HG02852 (cell line): ENCODE measurements around the gene CARD14.
"Not testable (repeated sequence)": the region's sequence is repeated elsewhere in the genome, so short reads cannot be mapped to it uniquely, and the experiment has no call there.

Experiments used
- ATAC-seq: cut with Tn5 transposase; IDR thresholded peaks from one replicate; pipeline ENCODE4 v1.9.1; 2021; ENCODE audit warnings: mild to moderate bottlenecking, moderate library complexity; ENCODE audit not compliant: unreplicated experiment

CARD14 gene

GRCh38 chr17:80223142-80223815, 53.4 kb downstream of the CARD14 start:
- ATAC-seq = no peak

GRCh38 chr17:80223838-80224497, 54.1 kb downstream of the CARD14 start:
- ATAC-seq = no peak

- ATAC-seq = no peak
Observed at GRCh38 chr17:80224683-80225082, 54.9 kb downstream of the CARD14 start.

GRCh38 chr17:80225230-80225629, 55.4 kb downstream of the CARD14 start:
- ATAC-seq = no peak

GRCh38 chr17:80227156-80227555, 57.3 kb downstream of the CARD14 start:
- no peak for ATAC-seq

- ATAC-seq = no peak
Observed at GRCh38 chr17:80227666-80228065, 57.8 kb downstream of the CARD14 start.

- no peak for ATAC-seq
Observed at GRCh38 chr17:80228477-80228876, 58.6 kb downstream of the CARD14 start.

- no peak for ATAC-seq
Observed at GRCh38 chr17:80229011-80229410, 59.2 kb downstream of the CARD14 start.

- ATAC-seq = no peak
Observed at GRCh38 chr17:80232438-80232837, 62.6 kb downstream of the CARD14 start.

- no peak for ATAC-seq
Observed at GRCh38 chr17:80233202-80233601, 63.4 kb downstream of the CARD14 start.

- no peak for ATAC-seq
Observed at GRCh38 chr17:80236911-80237310, 67.1 kb downstream of the CARD14 start.

- no peak for ATAC-seq
Observed at GRCh38 chr17:80237386-80237785, 67.6 kb downstream of the CARD14 start.

GRCh38 chr17:80242505-80242904, 72.7 kb downstream of the CARD14 start:
- no peak for ATAC-seq

GRCh38 chr17:80243526-80244433, 74.0 kb downstream of the CARD14 start:
- no peak for ATAC-seq

GRCh38 chr17:80244448-80244847, 74.6 kb downstream of the CARD14 start:
- ATAC-seq = not testable (repeated sequence)

- no peak for ATAC-seq
Observed at GRCh38 chr17:80244871-80245509, 75.2 kb downstream of the CARD14 start.

GRCh38 chr17:80245566-80246265, 75.9 kb downstream of the CARD14 start:
- no peak for ATAC-seq

GRCh38 chr17:80246266-80246681, 76.4 kb downstream of the CARD14 start:
- ATAC-seq = no peak

GRCh38 chr17:80246726-80247125, 76.9 kb downstream of the CARD14 start:
- no peak for ATAC-seq

- no peak for ATAC-seq
Observed at GRCh38 chr17:80247561-80247960, 77.7 kb downstream of the CARD14 start.
